ENCODE data around the gene TCF7L1.
"Not testable (repeated sequence)": the region's sequence is repeated elsewhere in the genome, so short reads cannot be mapped to it uniquely, and the experiment has no call there.

TCF7L1 gene

GRCh38 chr2:85326406-85327159 is 193.4 kb downstream of the TCF7L1 start:
- peak; percentile 59 for DNase-seq (ENCODE audit: low spot score)
- TF ChIP-seq, protein P1, sequence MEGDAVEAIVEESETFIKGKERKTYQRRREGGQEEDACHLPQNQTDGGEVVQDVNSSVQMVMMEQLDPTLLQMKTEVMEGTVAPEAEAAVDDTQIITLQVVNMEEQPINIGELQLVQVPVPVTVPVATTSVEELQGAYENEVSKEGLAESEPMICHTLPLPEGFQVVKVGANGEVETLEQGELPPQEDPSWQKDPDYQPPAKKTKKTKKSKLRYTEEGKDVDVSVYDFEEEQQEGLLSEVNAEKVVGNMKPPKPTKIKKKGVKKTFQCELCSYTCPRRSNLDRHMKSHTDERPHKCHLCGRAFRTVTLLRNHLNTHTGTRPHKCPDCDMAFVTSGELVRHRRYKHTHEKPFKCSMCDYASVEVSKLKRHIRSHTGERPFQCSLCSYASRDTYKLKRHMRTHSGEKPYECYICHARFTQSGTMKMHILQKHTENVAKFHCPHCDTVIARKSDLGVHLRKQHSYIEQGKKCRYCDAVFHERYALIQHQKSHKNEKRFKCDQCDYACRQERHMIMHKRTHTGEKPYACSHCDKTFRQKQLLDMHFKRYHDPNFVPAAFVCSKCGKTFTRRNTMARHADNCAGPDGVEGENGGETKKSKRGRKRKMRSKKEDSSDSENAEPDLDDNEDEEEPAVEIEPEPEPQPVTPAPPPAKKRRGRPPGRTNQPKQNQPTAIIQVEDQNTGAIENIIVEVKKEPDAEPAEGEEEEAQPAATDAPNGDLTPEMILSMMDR (IDR thresholded peaks at IDR 0.05; ENCODE audit: extremely low read depth, missing control alignments) = no peak

DNA sequence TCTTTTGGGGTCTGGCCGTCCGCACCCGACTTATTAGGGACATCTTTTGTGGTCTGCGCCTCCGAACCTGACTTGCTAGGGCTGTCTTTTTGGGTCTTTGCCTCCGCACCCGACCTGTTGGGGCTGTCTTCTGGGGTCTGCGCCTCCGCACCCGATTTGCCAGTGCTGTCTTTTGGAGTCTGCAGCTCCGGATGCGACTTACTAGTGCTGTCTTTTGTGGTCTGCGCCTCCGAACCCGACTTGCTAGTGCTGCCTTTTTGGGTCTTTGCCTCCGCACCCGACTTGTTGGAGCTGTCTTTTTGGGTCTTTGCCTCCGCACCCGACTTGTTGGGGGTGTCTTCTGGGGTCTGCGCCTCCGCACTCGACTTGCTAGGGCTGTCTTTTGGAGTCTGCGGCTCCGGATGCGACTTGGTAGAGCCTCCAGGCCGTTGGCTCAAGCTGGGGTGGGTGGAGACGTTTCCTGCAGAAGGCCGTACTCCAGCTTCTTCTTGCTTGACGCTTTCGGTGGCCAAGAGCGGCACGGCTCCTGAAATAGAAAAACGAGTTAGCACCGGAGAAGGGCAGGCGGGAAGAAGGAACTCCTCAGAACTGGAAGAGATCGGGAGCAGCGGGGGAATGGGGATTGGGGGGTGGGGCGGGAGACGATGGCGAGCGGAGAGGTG is 194.1 kb downstream of the TCF7L1 start:
- TF ChIP-seq, protein P1 (IDR thresholded peaks at IDR 0.05; ENCODE audit: extremely low read depth, missing control alignments) = no peak
- DNase-seq (ENCODE audit: low spot score) = peak; percentile 55

DNA sequence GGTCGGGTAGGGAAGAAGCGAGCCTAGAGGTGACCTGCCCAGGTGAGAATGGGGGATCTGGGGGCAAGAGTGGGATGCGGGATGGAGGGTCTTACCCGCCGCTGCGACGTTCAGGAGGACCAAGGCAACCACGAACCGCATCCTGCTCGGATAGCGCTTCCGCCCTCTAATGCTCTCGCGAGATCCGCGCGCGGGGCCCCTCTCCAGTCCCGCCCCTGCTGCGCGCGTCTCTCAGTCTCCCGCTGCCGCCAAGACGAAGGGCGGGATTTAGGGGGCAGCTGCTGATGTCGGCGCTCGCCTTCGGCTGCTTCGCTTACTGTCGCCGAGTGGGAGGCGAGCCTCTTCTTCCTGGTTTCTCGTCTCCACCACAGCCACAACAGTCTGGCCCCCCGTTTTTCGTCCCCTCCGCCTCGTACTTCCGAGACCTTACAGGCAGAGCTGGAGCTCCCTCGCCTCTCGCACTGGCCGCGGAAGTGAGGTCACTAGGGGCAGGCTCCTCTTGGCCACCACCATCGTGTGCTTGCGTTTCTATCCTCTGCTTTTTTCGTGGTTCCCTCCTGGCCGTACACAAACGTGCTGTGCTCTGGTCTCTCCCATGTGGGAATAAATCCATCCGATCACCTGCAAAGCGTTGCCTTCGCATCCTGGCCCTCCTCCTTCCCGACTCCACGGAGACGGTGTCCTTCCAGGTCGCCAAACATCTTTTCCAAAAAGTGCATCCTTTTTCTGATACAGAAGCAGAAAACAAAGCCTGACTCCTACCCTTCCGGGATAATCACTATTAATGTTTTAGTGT is 194.8 kb downstream of the TCF7L1 start, which contains the start of gene TGOLN2:
Gene TGOLN2 (minus strand): TSS at position 168 of the 796 bp plus-strand sequence. CDS start 27 bp downstream, at position 141.
- TF ChIP-seq, protein P1 (IDR thresholded peaks at IDR 0.05; ENCODE audit: extremely low read depth, missing control alignments) = no peak
- DNase-seq (ENCODE audit: low spot score) = peak; percentile 94

DNA sequence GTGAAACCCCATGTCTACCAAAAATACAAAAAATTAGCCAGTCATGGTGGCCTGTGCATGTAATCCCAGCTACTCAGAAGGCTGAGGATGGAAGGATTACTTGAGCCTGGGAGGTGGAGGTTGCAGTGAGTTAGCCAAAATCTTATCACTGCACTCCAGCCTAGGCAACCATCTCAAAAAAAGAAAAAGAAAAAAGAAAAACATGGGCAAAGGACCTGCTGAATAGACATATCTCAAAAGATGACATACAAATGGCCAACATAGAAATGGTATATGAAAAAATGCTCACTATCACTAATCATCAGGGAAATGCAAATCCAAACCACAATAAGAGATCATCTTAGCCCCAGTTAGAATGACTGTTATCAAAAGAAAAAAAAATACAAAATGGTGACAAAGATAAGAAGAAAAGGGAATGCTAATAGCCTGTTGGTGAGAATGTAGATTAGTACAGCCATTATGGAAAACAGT is 196.0 kb downstream of the TCF7L1 start:
- TF ChIP-seq, protein P1 (IDR thresholded peaks at IDR 0.05; ENCODE audit: extremely low read depth, missing control alignments) = no peak
- no peak for DNase-seq (ENCODE audit: low spot score)

- DNase-seq (ENCODE audit: low spot score) = not testable (repeated sequence)
These were observed 196.5 kb downstream of the TCF7L1 start for GRCh38 chr2:85329701-85330100.

DNA sequence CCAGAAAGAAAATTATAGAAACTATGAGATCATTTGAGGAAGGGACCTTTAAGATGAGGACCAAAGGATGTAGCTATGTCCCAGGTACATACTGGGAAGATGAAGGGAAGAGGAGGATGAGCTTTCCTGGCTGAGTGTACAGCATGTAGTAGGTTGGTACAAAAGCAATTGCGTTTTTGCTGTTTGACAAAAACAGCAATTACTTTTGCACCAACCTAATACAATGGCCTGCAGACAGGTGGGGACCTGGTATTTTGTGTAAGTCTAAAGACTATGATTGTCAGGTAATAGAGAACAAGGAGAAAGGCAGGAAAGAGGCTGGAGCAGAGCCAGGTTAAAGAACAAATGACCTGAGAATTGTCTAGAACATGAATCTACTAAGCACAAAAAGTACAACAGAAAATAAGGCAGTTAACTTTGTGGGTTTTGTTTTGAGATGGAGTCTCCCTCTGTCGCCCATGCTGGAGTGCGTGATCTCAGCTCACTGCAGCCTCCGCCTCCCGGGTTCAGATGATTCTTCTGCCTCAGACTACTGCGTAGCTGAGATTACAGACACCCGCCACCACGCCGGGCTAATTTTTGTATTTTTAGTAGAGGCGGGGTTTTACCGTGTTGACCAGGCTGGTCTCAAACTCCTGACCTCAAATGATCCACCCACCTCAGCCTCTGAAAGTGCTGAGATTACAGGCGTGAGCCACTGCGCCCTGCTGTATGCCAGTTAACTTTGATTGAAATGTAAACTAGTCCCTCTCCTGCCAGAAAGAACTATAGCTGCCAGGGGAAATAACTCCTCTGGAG is 197.8 kb downstream of the TCF7L1 start:
- TF ChIP-seq, protein P1 (IDR thresholded peaks at IDR 0.05; ENCODE audit: extremely low read depth, missing control alignments) = no peak
- DNase-seq (ENCODE audit: low spot score) = no peak

- DNase-seq (ENCODE audit: low spot score) = not testable (repeated sequence)
These were observed 200.7 kb downstream of the TCF7L1 start for GRCh38 chr2:85333877-85334276.
